K562 (cell line): ENCODE data around the gene HPF1.

Experiments
- ATF4 ChIP-seq: fragments of 450-650 bp; formaldehyde crosslinking; IDR thresholded peaks from 2 replicates; pipeline ENCODE4 v1.4.0; 2022; ENCODE audit warnings: mild to moderate bottlenecking, moderate library complexity
- IRF1 ChIP-seq: sonication (generic); formaldehyde crosslinking; IDR thresholded peaks from 2 replicates; pipeline ENCODE4 v1.8.0; 2022; ENCODE audit warnings: missing genetic modification reagents, mild to moderate bottlenecking, borderline replicate concordance

- no peak for TF ChIP-seq IRF1
- no peak for TF ChIP-seq ATF4 (CRISPR knock-in tag)
Measured at GRCh38 chr4:169745291-169745690, 12.5 kb downstream of the HPF1 start.
